GM23338 (cell line): Measurements from ENCODE around the gene HIVEP1. TPM values are rescaled to one million over a fixed set of nuclear protein-coding genes. Genes with fewer than 3 reads are reported as not detected.

Experiments
- ATAC-seq: fragments of 200-7000 bp; cut with Tn5 transposase; 3 replicates; pipeline ENCODE4 v1.9.1; 2020
- DNase-seq: peaks from one replicate; pipeline ENCODE4 v3.0.0-alpha.2; 2015; ENCODE audit warnings: low spot score
- H2AFZ ChIP-seq: fragments of 200-600 bp; sonication (generic); 2 replicates; pipeline ENCODE4 v1.8.0; 2016; ENCODE audit warnings: antibody characterized with exemption, mild to moderate bottlenecking, moderate library complexity
- H3F3A ChIP-seq: fragments of 200-600 bp; sonication (generic); replicated peaks from 2 replicates; pipeline ENCODE4 v1.8.0; 2017; ENCODE audit warnings: antibody characterized with exemption, mixed run types, low read depth
- H3K27ac ChIP-seq: fragments of 200-600 bp; sonication (generic); 2 replicates; pipeline ENCODE4 v1.6.1; 2016; ENCODE audit warnings: low read depth
- H3K27me3 ChIP-seq: fragments of 200-600 bp; sonication (generic); 2 replicates; pipeline ENCODE4 v1.8.0; 2016; ENCODE audit warnings: mild to moderate bottlenecking, mixed run types, moderate library complexity; ENCODE audit not compliant: insufficient read depth
- H3K36me3 ChIP-seq: fragments of 200-600 bp; sonication (generic); 2 replicates; pipeline ENCODE4 v1.8.0; 2016; ENCODE audit warnings: mild to moderate bottlenecking; ENCODE audit not compliant: insufficient read depth
- H3K4me1 ChIP-seq: fragments of 200-600 bp; sonication (generic); 2 replicates; pipeline ENCODE4 v1.8.0; 2016; ENCODE audit warnings: mild to moderate bottlenecking, moderate library complexity; ENCODE audit not compliant: insufficient read depth
- H3K4me2 ChIP-seq: fragments of 200-600 bp; sonication (generic); 2 replicates; pipeline ENCODE4 v1.7.1; 2017; ENCODE audit warnings: mixed run types
- H3K4me3 ChIP-seq: fragments of 200-600 bp; sonication (generic); 2 replicates; pipeline ENCODE4 v1.6.1; 2016; ENCODE audit warnings: mixed run types
- H3K79me2 ChIP-seq: fragments of 200-600 bp; sonication (generic); replicated peaks from 2 replicates; pipeline ENCODE4 v1.8.0; 2017; ENCODE audit warnings: mild to moderate bottlenecking; ENCODE audit not compliant: insufficient read depth
- H3K9me2 ChIP-seq: fragments of 200-600 bp; sonication (generic); 2 replicates; pipeline ENCODE4 v1.8.0; 2017; ENCODE audit not compliant: insufficient read depth
- H4K20me1 ChIP-seq: fragments of 200-600 bp; sonication (generic); replicated peaks from 2 replicates; pipeline ENCODE4 v1.8.0; 2017; ENCODE audit warnings: mild to moderate bottlenecking; ENCODE audit not compliant: insufficient read depth
- H3K27ac Mint-ChIP-seq: 2 replicates; pipeline ENCODE4 v1.8.0; 2020; ENCODE audit warnings: inconsistent platforms, mild to moderate bottlenecking, moderate library complexity, mixed read lengths
- H3K27me3 Mint-ChIP-seq: 3 replicates; pipeline ENCODE4 v1.8.0; 2022; ENCODE audit warnings: low read depth, mild to moderate bottlenecking, moderate library complexity, mixed read lengths, inconsistent platforms; ENCODE audit not compliant: insufficient read depth, poor library complexity
- H3K36me3 Mint-ChIP-seq: 3 replicates; pipeline ENCODE4 v1.8.0; 2021; ENCODE audit warnings: low read depth, mild to moderate bottlenecking, inconsistent platforms, moderate library complexity, mixed read lengths
- H3K4me1 Mint-ChIP-seq: 3 replicates; pipeline ENCODE4 v1.8.0; 2020; ENCODE audit warnings: mild to moderate bottlenecking, inconsistent platforms, mixed read lengths
- H3K4me3 Mint-ChIP-seq: 3 replicates; pipeline ENCODE4 v1.8.0; 2021; ENCODE audit warnings: moderate library complexity, mild to moderate bottlenecking, inconsistent platforms, mixed read lengths
- H3K9me3 Mint-ChIP-seq: 3 replicates; pipeline ENCODE4 v1.8.0; 2020; ENCODE audit warnings: moderate library complexity, mild to moderate bottlenecking, inconsistent platforms, mixed read lengths
- CREB1 ChIP-seq: fragments of 250-450 bp; sonication (Bioruptor Pico); IDR thresholded peaks from 2 replicates; pipeline ENCODE4 v1.5.0; 2020; ENCODE audit warnings: low read depth, mild to moderate bottlenecking, moderate library complexity
- EZH2 ChIP-seq: fragments of 200-600 bp; sonication (generic); IDR thresholded peaks from one replicate; pipeline ENCODE4 v1.8.0; 2017; ENCODE audit warnings: antibody characterized with exemption, mild to moderate bottlenecking, low read depth; ENCODE audit not compliant: unreplicated experiment
- EZH2phosphoT487 ChIP-seq: fragments of 200-600 bp; sonication (generic); IDR thresholded peaks from one replicate; pipeline ENCODE4 v1.8.1; 2018; ENCODE audit warnings: antibody characterized with exemption; ENCODE audit not compliant: unreplicated experiment
- JUNB ChIP-seq: IDR thresholded peaks from one replicate; pipeline ENCODE4 v1.6.1; 2016; ENCODE audit warnings: antibody characterized with exemption; ENCODE audit not compliant: unreplicated experiment
- NANOG ChIP-seq: IDR thresholded peaks from 2 replicates; pipeline ENCODE4 v1.6.1; 2016; ENCODE audit warnings: antibody characterized with exemption, borderline replicate concordance
- POLR2AphosphoS5 ChIP-seq: IDR thresholded peaks from 2 replicates; pipeline ENCODE4 v1.6.1; 2016; ENCODE audit warnings: antibody characterized with exemption, low read depth
- STAT1 ChIP-seq: IDR thresholded peaks from one replicate; pipeline ENCODE4 v1.6.1; 2016; ENCODE audit warnings: antibody characterized with exemption; ENCODE audit not compliant: unreplicated experiment
- ZNF114 ChIP-seq: fragments of 250-450 bp; sonication (Bioruptor Pico); IDR thresholded peaks from 2 replicates; pipeline ENCODE4 v1.5.0; 2020; ENCODE audit warnings: mild to moderate bottlenecking, moderate library complexity
- ZNF331 ChIP-seq: fragments of 250-450 bp; sonication (Bioruptor Pico); IDR thresholded peaks from 2 replicates; pipeline ENCODE4 v1.5.0; 2020; ENCODE audit warnings: low read depth, mild to moderate bottlenecking, moderate library complexity
- polyA plus RNA-seq: library from polyadenylated mRNA; unstranded; fragments of >200 nt; fragmentation: Nextera tagmentation; extraction: Ambion mirVana; gene quantifications from 2 replicates; pipeline ENCODE4 v1.2.1, GENCODE V29; 2016
- total RNA-seq: library from RNA; depleted of rRNA; stranded (reverse); fragments of >200 nt; shearing (Covaris generic); gene quantifications from 2 replicates; pipeline ENCODE4 v1.2.3, GENCODE V29; 2014
- TF ChIP-seq, protein P1 (sequence below): IDR thresholded peaks from one replicate; pipeline ENCODE4 v1.6.1; 2018; ENCODE audit warnings: antibody characterized with exemption; ENCODE audit not compliant: unreplicated experiment
- TF ChIP-seq, protein P2 (sequence below): IDR thresholded peaks from 2 replicates; pipeline ENCODE4 v1.6.1; 2016; ENCODE audit warnings: antibody characterized with exemption
- TF ChIP-seq, protein P3 (sequence below): fragments of 250-450 bp; sonication (Bioruptor Pico); IDR thresholded peaks from 2 replicates; pipeline ENCODE4 v1.5.0; 2020; ENCODE audit warnings: mild to moderate bottlenecking, moderate library complexity
- TF ChIP-seq, protein P4 (sequence below), 2 experiments: fragments of 200-600 bp in 1 of 2; sonication (generic) in 1 of 2; conservative IDR thresholded peaks; 2 replicates each; pipeline versions ENCODE4 v1.5.1 to v1.6.1; 2016 to 2017; ENCODE audit warnings: antibody characterized with exemption in 2 of 2, low read depth in 2 of 2, mild to moderate bottlenecking in 2 of 2, moderate library complexity in 1 of 2

Gene HIVEP1
- total and polyA plus RNA-seq, 2 experiments from 2014 or later: 10.1 to 21.7 TPM

DNA sequence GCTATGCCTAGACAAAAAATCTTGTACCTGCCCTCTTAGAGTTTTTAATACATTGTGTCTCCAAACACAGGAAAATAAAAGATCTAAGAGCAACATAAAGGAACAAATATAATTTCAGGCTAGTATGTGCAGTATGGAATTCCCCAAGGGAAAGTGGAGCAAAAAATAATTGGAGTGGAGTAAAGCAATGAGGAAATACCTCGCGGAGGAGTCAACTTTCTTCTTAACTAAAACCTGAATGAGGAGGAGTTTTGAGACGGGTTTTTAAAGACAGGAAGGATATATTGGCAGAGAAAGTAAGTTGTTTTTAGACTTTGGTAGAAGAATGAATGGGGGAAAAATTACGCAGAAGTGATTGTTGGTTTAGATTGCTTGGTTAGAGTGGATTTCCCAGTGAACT, 14.0 kb downstream of the HIVEP1 start:
- H4K20me1 ChIP-seq: no peaks in the 10 kb centered on the region; the same call in none of the 2 replicates
- H3K4me2 ChIP-seq: no peak overlapping the region
- H3K79me2 ChIP-seq: peaks cover 100% of the 10 kb centered on the region
- H3K9me2 ChIP-seq: no peaks in the 10 kb centered on the region
- peak overlapping the region; percentile 25; the same call in 1 of the 2 replicates for H3K27ac Mint-ChIP-seq
- no peaks in the 10 kb centered on the region for H3F3A ChIP-seq
- TF ChIP-seq STAT1 (no peak), JUNB (no peak), ZNF331 (no peak), EZH2phosphoT487 (no peak), ZNF114 (CRISPR knock-in tag) (no peak), POLR2AphosphoS5 (no peak), CREB1 (CRISPR knock-in tag) (no peak), EZH2 (no peak), NANOG (no peak)
- TF ChIP-seq, protein P1, sequence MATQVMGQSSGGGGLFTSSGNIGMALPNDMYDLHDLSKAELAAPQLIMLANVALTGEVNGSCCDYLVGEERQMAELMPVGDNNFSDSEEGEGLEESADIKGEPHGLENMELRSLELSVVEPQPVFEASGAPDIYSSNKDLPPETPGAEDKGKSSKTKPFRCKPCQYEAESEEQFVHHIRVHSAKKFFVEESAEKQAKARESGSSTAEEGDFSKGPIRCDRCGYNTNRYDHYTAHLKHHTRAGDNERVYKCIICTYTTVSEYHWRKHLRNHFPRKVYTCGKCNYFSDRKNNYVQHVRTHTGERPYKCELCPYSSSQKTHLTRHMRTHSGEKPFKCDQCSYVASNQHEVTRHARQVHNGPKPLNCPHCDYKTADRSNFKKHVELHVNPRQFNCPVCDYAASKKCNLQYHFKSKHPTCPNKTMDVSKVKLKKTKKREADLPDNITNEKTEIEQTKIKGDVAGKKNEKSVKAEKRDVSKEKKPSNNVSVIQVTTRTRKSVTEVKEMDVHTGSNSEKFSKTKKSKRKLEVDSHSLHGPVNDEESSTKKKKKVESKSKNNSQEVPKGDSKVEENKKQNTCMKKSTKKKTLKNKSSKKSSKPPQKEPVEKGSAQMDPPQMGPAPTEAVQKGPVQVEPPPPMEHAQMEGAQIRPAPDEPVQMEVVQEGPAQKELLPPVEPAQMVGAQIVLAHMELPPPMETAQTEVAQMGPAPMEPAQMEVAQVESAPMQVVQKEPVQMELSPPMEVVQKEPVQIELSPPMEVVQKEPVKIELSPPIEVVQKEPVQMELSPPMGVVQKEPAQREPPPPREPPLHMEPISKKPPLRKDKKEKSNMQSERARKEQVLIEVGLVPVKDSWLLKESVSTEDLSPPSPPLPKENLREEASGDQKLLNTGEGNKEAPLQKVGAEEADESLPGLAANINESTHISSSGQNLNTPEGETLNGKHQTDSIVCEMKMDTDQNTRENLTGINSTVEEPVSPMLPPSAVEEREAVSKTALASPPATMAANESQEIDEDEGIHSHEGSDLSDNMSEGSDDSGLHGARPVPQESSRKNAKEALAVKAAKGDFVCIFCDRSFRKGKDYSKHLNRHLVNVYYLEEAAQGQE: no peak
- TF ChIP-seq, protein P2, sequence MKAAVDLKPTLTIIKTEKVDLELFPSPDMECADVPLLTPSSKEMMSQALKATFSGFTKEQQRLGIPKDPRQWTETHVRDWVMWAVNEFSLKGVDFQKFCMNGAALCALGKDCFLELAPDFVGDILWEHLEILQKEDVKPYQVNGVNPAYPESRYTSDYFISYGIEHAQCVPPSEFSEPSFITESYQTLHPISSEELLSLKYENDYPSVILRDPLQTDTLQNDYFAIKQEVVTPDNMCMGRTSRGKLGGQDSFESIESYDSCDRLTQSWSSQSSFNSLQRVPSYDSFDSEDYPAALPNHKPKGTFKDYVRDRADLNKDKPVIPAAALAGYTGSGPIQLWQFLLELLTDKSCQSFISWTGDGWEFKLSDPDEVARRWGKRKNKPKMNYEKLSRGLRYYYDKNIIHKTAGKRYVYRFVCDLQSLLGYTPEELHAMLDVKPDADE: no peak
- TF ChIP-seq, protein P3, sequence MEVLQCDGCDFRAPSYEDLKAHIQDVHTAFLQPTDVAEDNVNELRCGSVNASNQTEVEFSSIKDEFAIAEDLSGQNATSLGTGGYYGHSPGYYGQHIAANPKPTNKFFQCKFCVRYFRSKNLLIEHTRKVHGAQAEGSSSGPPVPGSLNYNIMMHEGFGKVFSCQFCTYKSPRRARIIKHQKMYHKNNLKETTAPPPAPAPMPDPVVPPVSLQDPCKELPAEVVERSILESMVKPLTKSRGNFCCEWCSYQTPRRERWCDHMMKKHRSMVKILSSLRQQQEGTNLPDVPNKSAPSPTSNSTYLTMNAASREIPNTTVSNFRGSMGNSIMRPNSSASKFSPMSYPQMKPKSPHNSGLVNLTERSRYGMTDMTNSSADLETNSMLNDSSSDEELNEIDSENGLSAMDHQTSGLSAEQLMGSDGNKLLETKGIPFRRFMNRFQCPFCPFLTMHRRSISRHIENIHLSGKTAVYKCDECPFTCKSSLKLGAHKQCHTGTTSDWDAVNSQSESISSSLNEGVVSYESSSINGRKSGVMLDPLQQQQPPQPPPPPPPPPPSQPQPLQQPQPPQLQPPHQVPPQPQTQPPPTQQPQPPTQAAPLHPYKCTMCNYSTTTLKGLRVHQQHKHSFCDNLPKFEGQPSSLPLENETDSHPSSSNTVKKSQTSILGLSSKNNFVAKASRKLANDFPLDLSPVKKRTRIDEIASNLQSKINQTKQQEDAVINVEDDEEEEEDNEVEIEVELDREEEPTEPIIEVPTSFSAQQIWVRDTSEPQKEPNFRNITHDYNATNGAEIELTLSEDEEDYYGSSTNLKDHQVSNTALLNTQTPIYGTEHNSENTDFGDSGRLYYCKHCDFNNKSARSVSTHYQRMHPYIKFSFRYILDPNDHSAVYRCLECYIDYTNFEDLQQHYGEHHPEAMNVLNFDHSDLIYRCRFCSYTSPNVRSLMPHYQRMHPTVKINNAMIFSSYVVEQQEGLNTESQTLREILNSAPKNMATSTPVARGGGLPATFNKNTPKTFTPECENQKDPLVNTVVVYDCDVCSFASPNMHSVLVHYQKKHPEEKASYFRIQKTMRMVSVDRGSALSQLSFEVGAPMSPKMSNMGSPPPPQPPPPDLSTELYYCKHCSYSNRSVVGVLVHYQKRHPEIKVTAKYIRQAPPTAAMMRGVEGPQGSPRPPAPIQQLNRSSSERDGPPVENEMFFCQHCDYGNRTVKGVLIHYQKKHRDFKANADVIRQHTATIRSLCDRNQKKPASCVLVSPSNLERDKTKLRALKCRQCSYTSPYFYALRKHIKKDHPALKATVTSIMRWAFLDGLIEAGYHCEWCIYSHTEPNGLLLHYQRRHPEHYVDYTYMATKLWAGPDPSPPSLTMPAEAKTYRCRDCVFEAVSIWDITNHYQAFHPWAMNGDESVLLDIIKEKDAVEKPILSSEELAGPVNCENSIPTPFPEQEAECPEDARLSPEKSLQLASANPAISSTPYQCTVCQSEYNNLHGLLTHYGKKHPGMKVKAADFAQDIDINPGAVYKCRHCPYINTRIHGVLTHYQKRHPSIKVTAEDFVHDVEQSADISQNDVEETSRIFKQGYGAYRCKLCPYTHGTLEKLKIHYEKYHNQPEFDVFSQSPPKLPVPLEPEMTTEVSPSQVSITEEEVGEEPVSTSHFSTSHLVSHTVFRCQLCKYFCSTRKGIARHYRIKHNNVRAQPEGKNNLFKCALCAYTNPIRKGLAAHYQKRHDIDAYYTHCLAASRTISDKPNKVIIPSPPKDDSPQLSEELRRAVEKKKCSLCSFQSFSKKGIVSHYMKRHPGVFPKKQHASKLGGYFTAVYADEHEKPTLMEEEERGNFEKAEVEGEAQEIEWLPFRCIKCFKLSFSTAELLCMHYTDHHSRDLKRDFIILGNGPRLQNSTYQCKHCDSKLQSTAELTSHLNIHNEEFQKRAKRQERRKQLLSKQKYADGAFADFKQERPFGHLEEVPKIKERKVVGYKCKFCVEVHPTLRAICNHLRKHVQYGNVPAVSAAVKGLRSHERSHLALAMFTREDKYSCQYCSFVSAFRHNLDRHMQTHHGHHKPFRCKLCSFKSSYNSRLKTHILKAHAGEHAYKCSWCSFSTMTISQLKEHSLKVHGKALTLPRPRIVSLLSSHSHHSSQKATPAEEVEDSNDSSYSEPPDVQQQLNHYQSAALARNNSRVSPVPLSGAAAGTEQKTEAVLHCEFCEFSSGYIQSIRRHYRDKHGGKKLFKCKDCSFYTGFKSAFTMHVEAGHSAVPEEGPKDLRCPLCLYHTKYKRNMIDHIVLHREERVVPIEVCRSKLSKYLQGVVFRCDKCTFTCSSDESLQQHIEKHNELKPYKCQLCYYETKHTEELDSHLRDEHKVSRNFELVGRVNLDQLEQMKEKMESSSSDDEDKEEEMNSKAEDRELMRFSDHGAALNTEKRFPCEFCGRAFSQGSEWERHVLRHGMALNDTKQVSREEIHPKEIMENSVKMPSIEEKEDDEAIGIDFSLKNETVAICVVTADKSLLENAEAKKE (CRISPR knock-in tag): no peak
- TF ChIP-seq, protein P4, sequence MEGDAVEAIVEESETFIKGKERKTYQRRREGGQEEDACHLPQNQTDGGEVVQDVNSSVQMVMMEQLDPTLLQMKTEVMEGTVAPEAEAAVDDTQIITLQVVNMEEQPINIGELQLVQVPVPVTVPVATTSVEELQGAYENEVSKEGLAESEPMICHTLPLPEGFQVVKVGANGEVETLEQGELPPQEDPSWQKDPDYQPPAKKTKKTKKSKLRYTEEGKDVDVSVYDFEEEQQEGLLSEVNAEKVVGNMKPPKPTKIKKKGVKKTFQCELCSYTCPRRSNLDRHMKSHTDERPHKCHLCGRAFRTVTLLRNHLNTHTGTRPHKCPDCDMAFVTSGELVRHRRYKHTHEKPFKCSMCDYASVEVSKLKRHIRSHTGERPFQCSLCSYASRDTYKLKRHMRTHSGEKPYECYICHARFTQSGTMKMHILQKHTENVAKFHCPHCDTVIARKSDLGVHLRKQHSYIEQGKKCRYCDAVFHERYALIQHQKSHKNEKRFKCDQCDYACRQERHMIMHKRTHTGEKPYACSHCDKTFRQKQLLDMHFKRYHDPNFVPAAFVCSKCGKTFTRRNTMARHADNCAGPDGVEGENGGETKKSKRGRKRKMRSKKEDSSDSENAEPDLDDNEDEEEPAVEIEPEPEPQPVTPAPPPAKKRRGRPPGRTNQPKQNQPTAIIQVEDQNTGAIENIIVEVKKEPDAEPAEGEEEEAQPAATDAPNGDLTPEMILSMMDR (conservative IDR thresholded peaks at IDR 0.05; ENCODE audit: low read depth in 2 of 2): no peak
- H3K36me3 ChIP-seq: no peaks in the 10 kb centered on the region
- no peaks in the 10 kb centered on the region for H3K27me3 ChIP-seq
- no peak overlapping the region for H2AFZ ChIP-seq
- H3K4me3 Mint-ChIP-seq: no peak overlapping the region
- no peak overlapping the region for H3K27ac ChIP-seq
- peaks cover 53% of the 10 kb centered on the region for H3K36me3 Mint-ChIP-seq
- peaks cover 3% of the 10 kb centered on the region for H3K27me3 Mint-ChIP-seq
- no peak for ATAC-seq
- no peak overlapping the region for H3K4me3 ChIP-seq
- peaks cover 34% of the 10 kb centered on the region for H3K4me1 Mint-ChIP-seq
- no peak for DNase-seq
- no peaks in the 10 kb centered on the region for H3K9me3 Mint-ChIP-seq
- H3K4me1 ChIP-seq: peaks cover 4% of the 10 kb centered on the region; the same call in 1 of the 2 replicates
